GM18951 (cell line): Measurements from ENCODE around the gene MYOT.

ENCODE experiments used
- POLR2A ChIP-seq: IDR thresholded peaks from 4 replicates; pipeline ENCODE4 v1.6.1; 2011; ENCODE audit warnings: mild to moderate bottlenecking; ENCODE audit not compliant: insufficient read length, insufficient read depth; ENCODE audit errors: extremely low read depth
- in situ Hi-C: fragments of 300-500 bp; cut with MboI; formaldehyde crosslinking; loops from one replicate; pipeline ENCODE4 v1.12.0; 2022; ENCODE audit warnings: low sequenced_read_pairs, mixed read lengths, inconsistent platforms; ENCODE audit not compliant: unreplicated experiment

The MYOT gene

GRCh38 chr5:137867664-137868063, at the start of gene MYOT:
TSS of gene MYOT (plus strand) at chr5:137867860. CDS start at chr5:137870652, 2,792 bp downstream.
- no peak for TF ChIP-seq POLR2A

GRCh38 chr5:137819766-137820165, 47.9 kb upstream of the MYOT start:
- TF ChIP-seq POLR2A: no peak
- in situ Hi-C loops: no loop called here

More at GRCh38 chr5:137867664-137868063, at the start of gene MYOT:
- in situ Hi-C loops: no loop called here

- in situ Hi-C loops: no loop called here
Measured at GRCh38 chr5:137822158-137822764, 45.4 kb upstream of the MYOT start.

GRCh38 chr5:137822984-137823383, 44.7 kb upstream of the MYOT start:
- no peak for TF ChIP-seq POLR2A
- in situ Hi-C loops: no loop called here

More at GRCh38 chr5:137822158-137822764, 45.4 kb upstream of the MYOT start:
- no peak for TF ChIP-seq POLR2A

GRCh38 chr5:137825165-137825564, 42.5 kb upstream of the MYOT start:
- no peak for TF ChIP-seq POLR2A
- in situ Hi-C loops: no loop called here

GRCh38 chr5:137826067-137826466, 41.6 kb upstream of the MYOT start:
- in situ Hi-C loops: no loop called here
- TF ChIP-seq POLR2A: no peak

- in situ Hi-C loops: no loop called here
- TF ChIP-seq POLR2A: no peak
Measured at GRCh38 chr5:137828180-137828579, 39.5 kb upstream of the MYOT start.

- TF ChIP-seq POLR2A: no peak
- in situ Hi-C loops: no loop called here
Measured at GRCh38 chr5:137828664-137829063, 39.0 kb upstream of the MYOT start.

GRCh38 chr5:137831105-137831504, 36.6 kb upstream of the MYOT start:
- TF ChIP-seq POLR2A: no peak
- in situ Hi-C loops: no loop called here

- TF ChIP-seq POLR2A: no peak
- in situ Hi-C loops: no loop called here
Measured at GRCh38 chr5:137831526-137831925, 36.1 kb upstream of the MYOT start.

GRCh38 chr5:137832416-137832815, 35.2 kb upstream of the MYOT start:
- in situ Hi-C loops: no loop called here

GRCh38 chr5:137833463-137833862, 34.2 kb upstream of the MYOT start:
- in situ Hi-C loops: no loop called here
- no peak for TF ChIP-seq POLR2A

More at GRCh38 chr5:137832416-137832815, 35.2 kb upstream of the MYOT start:
- no peak for TF ChIP-seq POLR2A

- TF ChIP-seq POLR2A: no peak
- in situ Hi-C loops: no loop called here
Measured at GRCh38 chr5:137834498-137835049, 33.1 kb upstream of the MYOT start.

GRCh38 chr5:137836298-137836697, 31.4 kb upstream of the MYOT start:
- in situ Hi-C loops: no loop called here
- TF ChIP-seq POLR2A: no peak

- TF ChIP-seq POLR2A: no peak
- in situ Hi-C loops: no loop called here
Measured at GRCh38 chr5:137836997-137837396, 30.7 kb upstream of the MYOT start.
